Measurements from ENCODE around the gene HS3ST4. TPM values are rescaled to one million over a fixed set of nuclear protein-coding genes. Genes with fewer than 3 reads are reported as not detected.

HS3ST4 gene
- total RNA-seq, 1 donor from 2014 or later = not detected

DNA sequence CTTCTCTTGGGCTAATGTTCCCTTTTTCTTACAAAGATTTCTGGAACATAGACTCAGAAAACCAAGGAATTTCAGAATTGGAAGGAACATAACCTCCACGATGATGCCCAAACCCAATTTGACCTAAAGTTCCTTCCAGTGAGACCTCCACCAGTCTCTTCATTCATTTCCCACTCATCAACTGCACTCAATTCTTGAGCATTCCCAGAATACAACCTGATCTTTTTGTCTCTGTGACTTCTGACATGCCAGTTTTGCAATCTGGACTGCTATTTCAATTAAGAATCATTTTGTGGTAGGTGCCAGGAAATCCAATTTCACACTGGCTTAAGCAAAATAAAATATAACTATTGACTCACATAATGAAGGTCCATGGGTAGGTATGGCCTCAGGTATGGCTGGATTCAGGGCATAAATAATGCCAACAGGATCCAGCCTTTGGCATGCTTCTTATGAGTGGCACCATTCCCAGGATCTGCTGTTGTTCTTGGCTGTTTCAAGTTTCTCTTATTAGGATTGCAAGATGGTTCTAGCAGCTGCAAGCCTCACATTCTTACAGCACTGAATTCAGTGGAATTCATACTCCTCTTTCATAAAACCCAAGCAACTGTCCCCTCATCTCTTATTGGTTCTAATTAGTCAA lies 184.3 kb downstream of the HS3ST4 start:
- no peaks in the 10 kb centered on the region for H3K36me3 ChIP-seq (ENCODE audit: control insufficient read depth, insufficient read depth, low read length)
- H3K27me3 ChIP-seq (ENCODE audit: control insufficient read depth, insufficient read depth, low read length) = no peaks in the 10 kb centered on the region
- no peak for FAIRE-seq
- DNase-seq (ENCODE audit: low read depth) = no peak
- TF ChIP-seq, protein P1, sequence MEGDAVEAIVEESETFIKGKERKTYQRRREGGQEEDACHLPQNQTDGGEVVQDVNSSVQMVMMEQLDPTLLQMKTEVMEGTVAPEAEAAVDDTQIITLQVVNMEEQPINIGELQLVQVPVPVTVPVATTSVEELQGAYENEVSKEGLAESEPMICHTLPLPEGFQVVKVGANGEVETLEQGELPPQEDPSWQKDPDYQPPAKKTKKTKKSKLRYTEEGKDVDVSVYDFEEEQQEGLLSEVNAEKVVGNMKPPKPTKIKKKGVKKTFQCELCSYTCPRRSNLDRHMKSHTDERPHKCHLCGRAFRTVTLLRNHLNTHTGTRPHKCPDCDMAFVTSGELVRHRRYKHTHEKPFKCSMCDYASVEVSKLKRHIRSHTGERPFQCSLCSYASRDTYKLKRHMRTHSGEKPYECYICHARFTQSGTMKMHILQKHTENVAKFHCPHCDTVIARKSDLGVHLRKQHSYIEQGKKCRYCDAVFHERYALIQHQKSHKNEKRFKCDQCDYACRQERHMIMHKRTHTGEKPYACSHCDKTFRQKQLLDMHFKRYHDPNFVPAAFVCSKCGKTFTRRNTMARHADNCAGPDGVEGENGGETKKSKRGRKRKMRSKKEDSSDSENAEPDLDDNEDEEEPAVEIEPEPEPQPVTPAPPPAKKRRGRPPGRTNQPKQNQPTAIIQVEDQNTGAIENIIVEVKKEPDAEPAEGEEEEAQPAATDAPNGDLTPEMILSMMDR (IDR thresholded peaks at IDR 0.05; ENCODE audit: insufficient read depth, low read length, severe bottlenecking) = no peak
- no peak overlapping the region for H3K4me3 ChIP-seq (ENCODE audit: low read depth, low read length)

GRCh38 chr16:25877103-25877502 lies 185.3 kb downstream of the HS3ST4 start:
- Histone ChIP-seq H3K4me3 (ENCODE audit: low read depth, low read length) (no peak overlapping the region), H3K27me3 (ENCODE audit: control insufficient read depth, insufficient read depth, low read length) (no peaks in the 10 kb centered on the region), H3K36me3 (ENCODE audit: control insufficient read depth, insufficient read depth, low read length) (no peaks in the 10 kb centered on the region)
- TF ChIP-seq, protein P1 (IDR thresholded peaks at IDR 0.05; ENCODE audit: insufficient read depth, low read length, severe bottlenecking) = no peak
- DNase-seq (ENCODE audit: low read depth) (no peak), FAIRE-seq (no peak)

DNA sequence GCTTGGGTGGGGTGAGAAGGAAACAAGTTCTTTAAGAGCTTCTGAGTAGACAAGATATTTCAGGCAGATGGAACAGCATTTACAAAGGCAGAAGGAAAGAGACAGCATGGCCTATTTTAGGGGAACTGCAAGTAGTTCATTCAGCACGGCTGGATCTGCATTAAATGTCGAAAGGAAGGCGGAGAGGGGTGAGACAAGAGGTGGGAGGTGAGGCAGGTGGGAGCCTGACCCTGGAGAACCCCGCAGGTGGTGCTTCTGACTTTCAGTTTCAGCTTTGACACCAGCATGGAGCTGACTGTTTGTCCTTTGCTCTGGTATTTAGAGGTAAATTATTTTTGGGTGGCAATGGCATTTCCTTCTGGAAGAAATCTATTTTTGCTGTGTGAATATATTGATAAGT lies 194.8 kb downstream of the HS3ST4 start:
- TF ChIP-seq, protein P1 (IDR thresholded peaks at IDR 0.05; ENCODE audit: insufficient read depth, low read length, severe bottlenecking) = no peak
- DNase-seq (ENCODE audit: low read depth) (no peak), FAIRE-seq (no peak)
- Histone ChIP-seq H3K27me3 (ENCODE audit: control insufficient read depth, insufficient read depth, low read length) (no peaks in the 10 kb centered on the region), H3K4me3 (ENCODE audit: low read depth, low read length) (no peak overlapping the region), H3K36me3 (ENCODE audit: control insufficient read depth, insufficient read depth, low read length) (no peaks in the 10 kb centered on the region)

DNA sequence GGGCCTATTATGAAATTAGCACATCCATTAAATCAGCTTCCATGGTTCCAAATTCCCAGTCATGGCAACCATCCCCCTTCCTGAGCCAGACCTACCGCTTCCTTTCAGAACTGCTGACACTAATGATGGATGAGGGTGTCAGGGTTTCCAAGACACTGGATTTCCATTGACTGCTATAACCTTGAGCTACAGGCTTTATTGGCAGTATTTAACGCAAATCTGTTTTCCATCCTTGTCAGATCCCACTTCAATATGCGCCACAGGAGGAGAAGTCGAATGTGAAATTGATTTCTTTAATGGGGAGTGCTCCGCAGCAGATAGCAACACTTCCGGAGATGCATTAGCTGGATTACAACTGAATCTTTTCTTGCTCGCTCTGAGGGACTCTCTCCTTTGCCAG lies 197.1 kb downstream of the HS3ST4 start:
- no peak for FAIRE-seq
- no peaks in the 10 kb centered on the region for H3K36me3 ChIP-seq (ENCODE audit: control insufficient read depth, insufficient read depth, low read length)

GRCh38 chr16:25893332-25893731 lies 201.6 kb downstream of the HS3ST4 start:
- TF ChIP-seq, protein P1 (IDR thresholded peaks at IDR 0.05; ENCODE audit: insufficient read depth, low read length, severe bottlenecking) = no peak
- no peak overlapping the region for H3K4me3 ChIP-seq (ENCODE audit: low read depth, low read length)
- DNase-seq (ENCODE audit: low read depth) (no peak), FAIRE-seq (no peak)
- no peaks in the 10 kb centered on the region for H3K27me3 ChIP-seq (ENCODE audit: control insufficient read depth, insufficient read depth, low read length)
- no peaks in the 10 kb centered on the region for H3K36me3 ChIP-seq (ENCODE audit: control insufficient read depth, insufficient read depth, low read length)

More for the DNA sequence above, 197.1 kb downstream of the HS3ST4 start:
- Histone ChIP-seq H3K4me3 (ENCODE audit: low read depth, low read length) (no peak overlapping the region), H3K27me3 (ENCODE audit: control insufficient read depth, insufficient read depth, low read length) (no peaks in the 10 kb centered on the region)
- DNase-seq (ENCODE audit: low read depth) = no peak
- TF ChIP-seq, protein P1 (IDR thresholded peaks at IDR 0.05; ENCODE audit: insufficient read depth, low read length, severe bottlenecking) = no peak

- no peak overlapping the region for H3K4me3 ChIP-seq (ENCODE audit: low read depth, low read length)
- TF ChIP-seq, protein P1 (IDR thresholded peaks at IDR 0.05; ENCODE audit: insufficient read depth, low read length, severe bottlenecking) = no peak
- no peaks in the 10 kb centered on the region for H3K36me3 ChIP-seq (ENCODE audit: control insufficient read depth, insufficient read depth, low read length)
- DNase-seq (ENCODE audit: low read depth) (no peak), FAIRE-seq (no peak)
- H3K27me3 ChIP-seq (ENCODE audit: control insufficient read depth, insufficient read depth, low read length) = no peaks in the 10 kb centered on the region
These were observed 202.3 kb downstream of the HS3ST4 start for GRCh38 chr16:25894093-25894492.
